Breast epithelium (tissue), 3 donors: ENCODE data around the gene STAT6.
"Not testable (repeated sequence)": the region's sequence is repeated elsewhere in the genome, so short reads cannot be mapped to it uniquely, and the experiment has no call there.

Source experiments
- POLR2A ChIP-seq: fragments of 450-650 bp; IDR thresholded peaks from one replicate; pipeline ENCODE4 v1.6.1; 2016; ENCODE audit warnings: antibody characterized with exemption, mild to moderate bottlenecking, moderate library complexity
- POLR2AphosphoS5 ChIP-seq, 3 donors: sonication (generic); formaldehyde crosslinking; IDR thresholded peaks; one replicate each; pipeline ENCODE4 v1.6.1; 2017; ENCODE audit warnings: antibody characterized with exemption in 3 of 3
- TF ChIP-seq, protein P1 (sequence below), 3 donors: fragments of 450-650 bp; IDR thresholded peaks; one replicate each; pipeline ENCODE4 v1.5.1; 2016 to 2017; ENCODE audit warnings: antibody characterized with exemption in 3 of 3, mild to moderate bottlenecking in 3 of 3, moderate library complexity in 3 of 3

GRCh38 chr12:57073566-57074450 lies 37.4 kb downstream of the STAT6 start:
- not testable (repeated sequence) for TF ChIP-seq POLR2A; POLR2AphosphoS5 (IDR thresholded peaks at IDR 0.05)
- TF ChIP-seq, protein P1, sequence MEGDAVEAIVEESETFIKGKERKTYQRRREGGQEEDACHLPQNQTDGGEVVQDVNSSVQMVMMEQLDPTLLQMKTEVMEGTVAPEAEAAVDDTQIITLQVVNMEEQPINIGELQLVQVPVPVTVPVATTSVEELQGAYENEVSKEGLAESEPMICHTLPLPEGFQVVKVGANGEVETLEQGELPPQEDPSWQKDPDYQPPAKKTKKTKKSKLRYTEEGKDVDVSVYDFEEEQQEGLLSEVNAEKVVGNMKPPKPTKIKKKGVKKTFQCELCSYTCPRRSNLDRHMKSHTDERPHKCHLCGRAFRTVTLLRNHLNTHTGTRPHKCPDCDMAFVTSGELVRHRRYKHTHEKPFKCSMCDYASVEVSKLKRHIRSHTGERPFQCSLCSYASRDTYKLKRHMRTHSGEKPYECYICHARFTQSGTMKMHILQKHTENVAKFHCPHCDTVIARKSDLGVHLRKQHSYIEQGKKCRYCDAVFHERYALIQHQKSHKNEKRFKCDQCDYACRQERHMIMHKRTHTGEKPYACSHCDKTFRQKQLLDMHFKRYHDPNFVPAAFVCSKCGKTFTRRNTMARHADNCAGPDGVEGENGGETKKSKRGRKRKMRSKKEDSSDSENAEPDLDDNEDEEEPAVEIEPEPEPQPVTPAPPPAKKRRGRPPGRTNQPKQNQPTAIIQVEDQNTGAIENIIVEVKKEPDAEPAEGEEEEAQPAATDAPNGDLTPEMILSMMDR (IDR thresholded peaks at IDR 0.05) = not testable (repeated sequence)
